ENCODE measurements around the gene PCDHA13. TPM values are rescaled to one million over a fixed set of nuclear protein-coding genes. Genes with fewer than 3 reads are reported as not detected.

The PCDHA13 gene
- total RNA-seq, 1 experiment from 2014 or later: 1.0 TPM

GRCh38 chr5:140883373-140883772, 1.4 kb downstream of the PCDHA13 start:
- Mint-ChIP-seq H3K36me3 (ENCODE audit: insufficient read depth in 1 of 3, low read depth in 3 of 3) (peaks cover 3 to 5% (median 4%) of the 10 kb centered on the region in 3 experiments; a peak in 6 of 7 replicates), H3K27ac (no peak overlapping the region), H3K4me1 (no peaks in the 10 kb centered on the region; a peak in 1 of 4 replicates), H3K4me3 (no peak overlapping the region), H3K9me3 (no peaks in the 10 kb centered on the region), H3K27me3 (ENCODE audit: low read depth) (no peaks in the 10 kb centered on the region)
- no peak overlapping the region for H3K18ac ChIP-seq (ENCODE audit: insufficient read length, low read depth, low read length)
- no peak overlapping the region for H2AK5ac ChIP-seq (ENCODE audit: insufficient read length, low read length)
- no peak overlapping the region for H2BK20ac ChIP-seq (ENCODE audit: low read depth, low read length, poor library complexity, severe bottlenecking)
- H3K79me2 ChIP-seq (ENCODE audit: insufficient read depth, low read length): peaks cover 2% of the 10 kb centered on the region; the same call in 1 of the 2 replicates
- no peak overlapping the region for H3T11ph ChIP-seq (ENCODE audit: low read length)
- peaks cover 2% of the 10 kb centered on the region for H3K23me2 ChIP-seq (ENCODE audit: insufficient read length, low read depth, low read length, poor library complexity, severe bottlenecking)
- H3K4ac ChIP-seq (ENCODE audit: low read depth, low read length): no peak overlapping the region
- no peak overlapping the region for H3K9ac ChIP-seq (ENCODE audit: extremely low read depth, insufficient read length, low read length)
- no peak overlapping the region for H3K14ac ChIP-seq (ENCODE audit: insufficient read depth, low read length)
- no peak overlapping the region for H3K23ac ChIP-seq (ENCODE audit: insufficient read length, low read depth, low read length)
- H3K27me3 ChIP-seq (ENCODE audit: insufficient read depth, low read length): no peaks in the 10 kb centered on the region
- H4K91ac ChIP-seq (ENCODE audit: insufficient read length, low read depth, low read length): no peak overlapping the region
- WGBS (ENCODE audit: extremely low coverage, insufficient read length, low lambda C conversion rate): no CpG with 5 or more reads among the region's 41 CpGs
- no peak for TF ChIP-seq CTCF (conservative IDR thresholded peaks at IDR 0.05)
- no peaks in the 10 kb centered on the region for H3K4me1 ChIP-seq (ENCODE audit: insufficient read depth, low read length)
- H2BK12ac ChIP-seq (ENCODE audit: insufficient read length, low read depth, low read length): no peak overlapping the region
- H3K56ac ChIP-seq (ENCODE audit: insufficient read length, low read depth, low read length): no peak overlapping the region
- H3K79me1 ChIP-seq (ENCODE audit: insufficient read depth, low read depth, low read length, poor library complexity, severe bottlenecking): no peaks in the 10 kb centered on the region
- no peak for DNase-seq
- no peak overlapping the region for H3K4me2 ChIP-seq (ENCODE audit: insufficient read depth, insufficient read length, low read length)
- no peak overlapping the region for H3K27ac ChIP-seq (ENCODE audit: insufficient read length, low read depth, low read length)
- H4K20me1 ChIP-seq (ENCODE audit: control insufficient read depth, insufficient read depth, insufficient read length): no peaks in the 10 kb centered on the region
- H2BK5ac ChIP-seq (ENCODE audit: insufficient read length, low read length): no peak overlapping the region
- H4K8ac ChIP-seq (replicated peaks; ENCODE audit: insufficient read length, low read depth, low read length): no peak overlapping the region
- no peaks in the 10 kb centered on the region for H3K9me3 ChIP-seq (ENCODE audit: control insufficient read depth, low read depth, low read length)
- no peak overlapping the region for H2BK120ac ChIP-seq (ENCODE audit: low read depth, low read length, poor library complexity, severe bottlenecking)
- no peak overlapping the region for H2BK15ac ChIP-seq (ENCODE audit: low read depth, low read length)
- no peak overlapping the region for H2AFZ ChIP-seq (ENCODE audit: low read length)
- no peak overlapping the region for H4K5ac ChIP-seq (ENCODE audit: insufficient read length, low read depth, low read length)
